EL (cell line): ENCODE measurements around the gene PRKAB1.
A peak's percentile ranks its signal among the peaks of the same experiment; 100 is the strongest.
"Not testable (repeated sequence)": the region's sequence is repeated elsewhere in the genome, so short reads cannot be mapped to it uniquely, and the experiment has no call there.

Experiments used
- DNase-seq: peaks from one replicate; pipeline ENCODE4 v3.0.0-alpha.2; 2016

The PRKAB1 gene

DNA sequence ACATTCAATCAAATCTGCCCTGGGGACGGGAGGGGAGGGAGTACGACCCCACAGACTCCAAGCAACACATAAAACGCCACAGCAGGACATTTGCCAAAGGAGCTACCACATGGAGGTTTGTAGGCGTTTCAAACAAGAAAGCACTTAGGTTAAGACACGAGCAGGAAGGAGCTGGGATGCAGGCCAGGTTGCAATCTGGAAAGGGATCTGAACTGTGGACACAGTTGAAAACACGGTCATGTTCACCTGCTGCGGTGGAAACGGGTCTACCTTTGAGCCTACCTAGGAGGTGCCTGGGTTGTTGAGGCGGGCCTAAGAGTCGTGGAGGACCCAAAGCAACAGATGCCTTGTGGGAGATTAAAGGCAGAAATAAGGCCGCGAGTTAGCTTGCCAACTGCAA, 18.4 kb downstream of the PRKAB1 start:
- no peak for DNase-seq

DNA sequence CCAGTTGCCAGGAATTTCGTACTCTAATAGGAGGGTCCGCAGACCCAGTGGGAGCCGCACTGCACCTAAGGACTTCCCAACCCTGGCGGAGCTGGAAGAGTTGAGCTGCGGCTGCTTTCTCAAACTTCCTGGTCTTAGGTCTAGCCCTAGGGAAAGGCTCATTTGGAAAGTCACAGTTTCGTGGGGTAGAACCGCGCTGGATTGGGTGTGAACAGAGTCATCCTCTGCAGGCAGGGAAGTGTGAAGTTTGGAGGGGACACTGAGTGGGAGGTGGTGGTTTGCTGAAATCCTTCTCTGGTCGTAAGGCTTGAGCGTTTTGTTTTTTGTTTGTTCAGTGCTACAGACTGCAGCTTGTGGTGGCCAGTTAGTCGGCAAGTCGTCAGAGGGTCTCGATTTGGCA, 18.8 kb downstream of the PRKAB1 start:
- DNase-seq, result no peak

DNA sequence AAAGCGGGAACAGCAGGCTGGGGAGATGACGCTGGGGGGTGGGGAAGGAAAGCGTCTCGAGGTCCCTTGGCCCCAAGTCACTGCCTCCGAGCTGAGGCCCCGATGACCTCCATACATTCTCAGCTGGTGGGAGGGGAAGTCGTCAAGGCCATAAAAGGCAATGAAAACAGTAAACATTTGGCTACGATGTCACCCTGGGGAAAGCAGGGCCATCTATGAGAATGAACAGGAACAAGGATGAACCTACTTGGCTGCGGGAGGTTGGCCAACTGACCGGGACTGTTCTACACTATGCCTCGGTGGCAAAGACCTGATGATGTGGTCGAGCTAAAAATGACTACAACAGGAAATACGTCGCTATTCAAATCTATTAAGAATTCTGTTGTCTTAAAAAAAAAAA, 19.5 kb downstream of the PRKAB1 start:
- no peak for DNase-seq

DNA sequence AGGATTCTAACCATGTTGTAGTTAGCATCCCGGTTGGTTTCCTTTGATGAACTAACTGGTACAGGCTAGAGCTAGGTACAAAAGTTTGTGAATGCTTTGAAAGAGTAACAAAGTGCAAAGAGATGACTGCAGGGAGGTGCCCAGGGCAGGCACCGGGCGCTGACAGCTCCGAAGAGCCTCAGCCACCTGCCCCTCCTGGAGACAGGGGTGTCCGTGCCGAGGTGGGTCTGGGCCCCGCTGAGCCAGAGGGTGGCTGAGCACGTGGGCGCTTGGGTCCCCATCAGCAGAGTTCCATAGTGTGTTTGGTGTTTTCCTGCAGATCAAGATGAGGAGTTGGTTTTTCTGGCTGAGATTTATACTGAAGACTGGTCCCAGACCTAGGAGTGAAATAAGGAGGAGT, 19.9 kb downstream of the PRKAB1 start:
- DNase-seq, result no peak

DNA sequence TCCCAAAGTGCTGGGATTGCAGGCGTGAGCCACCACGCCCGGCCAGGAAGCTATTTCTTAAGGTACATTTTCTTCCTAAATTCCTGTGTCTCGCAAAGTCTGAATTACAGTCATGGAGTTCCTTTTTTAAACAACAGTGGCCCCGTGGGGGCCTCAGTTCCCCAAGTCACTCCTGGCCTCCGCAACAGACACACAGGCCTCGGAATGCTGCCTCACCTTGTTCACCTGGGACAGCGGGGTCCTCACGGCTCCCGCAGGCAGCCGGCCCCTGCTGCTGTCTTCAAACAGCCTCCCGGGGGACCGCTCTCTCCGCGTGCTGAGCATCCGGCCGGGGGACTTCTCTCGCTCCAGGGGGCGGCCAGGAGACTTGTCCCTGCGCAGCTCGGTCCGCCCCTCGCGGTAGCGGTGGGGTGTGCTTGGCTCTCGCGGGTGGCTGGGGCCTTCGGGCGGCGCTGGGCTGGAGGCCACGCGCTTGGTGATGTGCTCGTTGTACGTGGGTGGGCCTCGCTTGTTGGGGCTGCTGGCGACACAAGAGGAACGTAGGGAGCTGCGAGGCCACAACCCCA, 22.1 kb downstream of the PRKAB1 start:
- no peak for DNase-seq

DNA sequence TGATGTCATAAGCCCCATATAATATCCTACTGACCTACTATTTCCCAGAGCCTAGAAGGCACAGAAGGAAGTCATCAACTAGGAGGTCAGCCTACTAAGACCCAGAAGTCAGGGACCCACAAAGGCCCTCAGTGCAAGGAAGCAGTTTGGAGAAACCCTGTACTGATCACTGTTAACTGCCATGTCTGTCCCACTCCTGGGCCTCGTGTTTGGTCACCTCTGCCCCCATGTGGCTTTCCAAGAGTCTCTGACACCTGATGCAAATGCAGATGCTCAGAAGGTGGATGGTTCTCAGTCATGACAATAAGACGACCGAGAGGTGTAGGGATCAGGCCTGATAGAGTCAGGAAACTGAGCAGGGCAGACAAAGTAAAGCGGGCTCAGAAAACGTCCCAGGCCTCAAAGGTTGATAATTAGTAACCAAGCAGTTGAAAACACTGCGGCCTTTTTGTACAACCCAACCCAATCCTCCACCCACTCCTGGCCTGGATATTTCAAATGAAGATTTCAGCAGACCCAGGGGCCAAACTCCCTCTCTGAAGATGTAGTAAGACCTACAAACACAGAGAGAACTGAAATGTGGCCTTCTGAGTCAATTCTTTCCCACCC, 23.4 kb downstream of the PRKAB1 start:
- no peak for DNase-seq

DNA sequence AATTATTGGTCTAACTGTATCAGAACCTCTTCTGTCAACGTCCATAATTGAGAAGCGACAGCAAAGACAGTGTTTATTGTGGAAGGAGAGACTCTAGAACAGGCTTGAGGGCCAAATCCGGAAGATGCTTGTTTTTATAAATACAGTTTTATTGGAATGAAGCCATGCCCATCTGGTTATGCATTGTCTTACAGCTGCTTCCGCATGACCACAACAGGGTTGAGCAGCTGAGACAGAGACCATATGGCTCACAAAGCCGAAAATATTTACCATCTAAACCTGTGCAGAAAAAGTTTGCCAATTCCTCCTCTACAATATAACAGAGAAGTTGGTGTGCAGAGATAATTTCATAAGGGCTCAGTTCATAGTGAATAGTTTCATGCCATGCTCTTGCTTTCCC, 24.5 kb downstream of the PRKAB1 start:
- peak; percentile 23 for DNase-seq

DNA sequence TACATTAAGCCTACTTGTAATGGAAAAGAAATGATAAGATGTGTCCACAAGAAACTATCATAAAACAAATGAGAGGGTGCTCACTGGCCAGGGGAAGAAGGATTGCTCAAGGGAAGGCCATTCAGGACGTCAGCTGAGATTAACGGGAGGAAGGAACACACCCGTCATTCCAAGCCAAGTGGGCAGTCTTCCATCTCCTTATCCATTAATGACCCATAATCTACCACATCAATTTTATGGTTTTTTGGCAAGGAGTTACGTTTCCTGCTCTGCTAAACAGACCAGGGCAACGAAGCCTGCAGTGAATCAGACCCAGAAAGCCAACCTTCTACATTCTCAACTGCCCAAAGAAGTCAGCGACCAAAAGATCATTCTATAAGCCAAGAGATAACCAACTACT, 25.1 kb downstream of the PRKAB1 start:
- DNase-seq, result peak; percentile 92

DNA sequence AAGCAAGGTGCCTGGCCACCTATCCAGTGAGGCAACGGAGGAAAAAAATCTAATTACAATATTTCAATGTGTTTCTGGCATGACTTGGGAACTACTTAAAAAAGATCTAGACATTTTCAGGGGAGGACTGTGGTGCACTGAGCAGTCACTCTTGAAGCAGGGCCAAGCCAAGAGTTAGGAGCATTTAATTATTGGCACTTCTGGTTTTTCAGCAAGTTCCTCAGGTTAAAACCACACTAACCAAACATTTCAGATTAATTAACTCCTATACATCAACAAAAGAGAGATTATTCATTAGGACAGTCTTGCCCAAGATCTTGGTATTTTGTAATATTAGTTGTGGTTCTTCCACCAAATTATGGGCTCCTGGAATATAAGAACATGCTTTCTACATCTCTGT, 25.6 kb downstream of the PRKAB1 start:
- no peak for DNase-seq

DNA sequence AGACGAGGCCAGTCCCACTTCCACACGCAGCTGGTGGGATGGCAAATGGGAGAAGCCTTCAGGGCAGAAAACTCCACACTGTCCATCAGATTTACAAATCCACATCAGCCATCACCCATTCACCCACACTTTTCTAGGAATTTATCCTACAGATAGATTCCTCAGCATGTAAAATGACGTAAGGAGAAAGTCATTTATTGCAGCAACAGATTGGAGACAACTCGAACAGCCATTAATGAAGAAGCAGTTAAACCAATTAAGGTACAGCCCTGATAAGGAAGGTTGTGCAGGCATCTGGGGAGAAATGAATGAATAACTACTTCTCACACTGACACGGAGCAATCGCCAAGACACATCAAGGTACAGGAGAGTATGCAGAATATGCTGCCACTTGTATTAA, 26.2 kb downstream of the PRKAB1 start:
- DNase-seq, result no peak

DNA sequence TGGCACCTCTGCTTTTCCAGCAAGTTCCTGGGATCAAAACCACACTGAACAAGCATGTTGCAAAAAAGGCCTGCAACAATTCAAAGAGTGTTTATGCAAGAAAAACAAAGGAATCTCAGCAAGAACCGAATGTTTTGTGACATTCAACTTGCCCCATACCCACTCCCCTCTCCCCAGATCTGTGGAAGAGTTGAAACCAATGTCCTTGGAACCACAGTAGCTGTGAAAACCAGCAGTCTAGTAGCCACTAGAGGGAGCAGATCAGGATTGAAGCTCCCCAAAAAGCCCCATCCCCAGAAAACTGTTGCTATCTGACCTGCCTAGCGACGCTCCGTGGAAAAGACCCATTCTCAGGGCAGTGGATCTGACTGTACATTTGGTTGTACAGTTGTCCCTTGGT, 27.1 kb downstream of the PRKAB1 start:
- no peak for DNase-seq

DNA sequence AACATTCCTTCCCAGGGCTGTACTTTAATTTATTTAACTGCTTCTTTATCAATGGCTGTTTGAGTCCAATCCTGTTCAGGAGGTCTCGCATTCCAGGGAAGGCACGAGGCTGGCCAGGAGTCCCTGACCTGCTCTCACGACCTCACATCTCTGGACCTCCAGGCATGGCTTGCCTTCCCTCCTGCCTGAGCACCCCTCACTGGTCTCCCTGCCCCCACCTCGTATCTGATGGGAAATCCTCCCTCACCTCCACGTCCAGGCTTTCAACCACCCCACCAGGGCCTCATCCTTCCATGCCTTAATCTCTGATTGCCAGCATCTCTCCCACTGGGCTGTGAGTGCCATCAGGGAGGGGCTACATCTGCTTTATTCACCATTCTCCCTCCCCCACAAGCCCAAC, 29.0 kb downstream of the PRKAB1 start:
- no peak for DNase-seq

DNA sequence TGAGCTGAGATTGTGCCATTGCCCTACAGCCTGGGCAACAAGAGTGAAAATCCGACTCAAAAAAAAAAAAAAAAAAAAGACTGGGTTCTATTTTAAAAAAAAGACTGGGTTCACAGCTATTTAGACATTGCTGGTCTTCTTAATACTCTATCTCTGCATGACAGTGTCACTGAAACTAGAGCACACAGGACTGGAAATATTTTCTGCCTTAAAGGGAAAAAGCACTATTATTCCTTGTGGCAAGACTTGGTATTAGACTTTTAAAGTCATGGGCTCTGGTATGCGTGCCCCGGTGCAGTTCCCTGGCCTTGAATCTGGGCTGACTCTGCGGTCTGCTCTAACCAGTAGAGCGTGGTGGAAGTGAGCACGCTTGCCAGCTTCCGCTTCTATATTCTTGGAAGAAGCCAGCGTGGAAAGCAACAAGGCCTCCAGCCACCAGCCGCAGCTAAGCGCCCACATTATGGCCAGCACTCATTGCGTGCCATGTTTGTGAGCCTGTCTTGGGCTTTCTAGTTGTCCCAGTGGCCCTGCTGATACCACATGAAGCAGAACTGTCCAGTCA, 31.3 kb downstream of the PRKAB1 start:
- DNase-seq, result no peak

DNA sequence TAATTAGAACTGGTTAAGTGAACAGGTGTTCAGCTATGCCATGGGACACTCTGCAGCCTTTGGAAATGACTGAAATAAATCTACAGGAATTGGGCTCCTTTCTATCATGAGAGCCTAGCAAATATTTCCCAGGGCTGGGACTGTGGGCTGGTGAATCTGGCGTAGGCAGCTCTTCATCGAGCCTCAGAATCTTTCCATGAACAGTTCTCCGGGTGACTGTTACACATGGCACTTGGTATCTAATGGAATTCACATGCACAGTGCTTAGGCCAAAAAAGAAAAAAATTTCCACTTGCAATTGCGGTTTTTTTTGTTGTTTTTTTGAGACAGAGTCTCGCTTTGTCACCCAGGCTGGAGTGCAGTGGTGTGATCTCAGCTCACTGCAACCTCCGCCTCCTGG, 32.1 kb downstream of the PRKAB1 start:
- DNase-seq, result peak; percentile 38

DNA sequence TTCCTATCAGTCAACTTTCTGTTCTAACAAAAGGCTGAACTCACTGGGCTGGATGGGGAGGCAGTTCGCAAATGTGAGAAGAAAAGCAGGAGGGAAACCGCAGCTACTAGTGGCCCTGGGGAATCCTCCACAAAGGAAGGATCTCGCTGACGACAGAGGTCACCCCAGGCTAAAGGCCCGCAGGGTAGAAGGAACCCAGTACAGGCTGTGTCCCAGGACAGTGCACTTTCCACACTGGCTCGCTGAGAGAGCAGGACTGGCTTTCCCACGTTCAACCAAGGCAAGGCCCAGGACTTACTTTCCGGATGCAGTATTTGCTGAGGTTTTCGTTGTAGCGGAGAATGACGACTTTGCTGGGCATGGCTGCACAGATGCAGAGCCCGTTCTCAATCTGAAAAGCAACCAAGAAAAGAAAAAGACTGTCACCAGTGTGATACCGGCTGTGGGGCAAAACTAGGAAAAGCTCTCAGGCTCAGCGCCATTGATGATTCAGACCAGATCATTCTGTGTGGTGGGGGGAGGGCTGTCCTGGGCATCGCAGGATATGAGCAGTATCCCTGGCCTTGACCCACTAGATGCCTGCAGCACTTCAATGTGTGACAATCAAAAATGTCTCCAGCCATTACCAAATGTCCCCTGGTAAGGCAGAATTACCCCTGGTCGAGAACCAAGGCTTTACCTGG, 36.3 kb downstream of the PRKAB1 start:
- peak; percentile 69 for DNase-seq

DNA sequence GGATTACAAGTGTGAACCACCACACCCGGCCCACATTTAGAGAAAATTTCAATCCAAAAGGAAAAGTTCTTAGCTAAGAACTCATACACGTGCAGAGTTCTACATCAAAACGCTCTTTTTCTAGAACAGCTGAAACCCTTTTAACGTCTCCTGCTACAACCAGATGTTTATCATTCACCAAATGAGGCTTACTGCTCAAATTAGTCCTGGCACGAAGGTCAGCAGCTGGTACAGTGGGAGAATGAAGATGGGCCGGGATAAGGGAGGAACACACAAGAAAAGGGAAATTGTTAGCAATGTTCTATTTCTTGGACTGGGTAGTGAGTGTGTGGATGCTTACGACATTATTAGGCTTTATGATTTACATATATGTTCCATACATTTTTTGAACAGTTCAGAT, 37.2 kb downstream of the PRKAB1 start:
- no peak for DNase-seq

DNA sequence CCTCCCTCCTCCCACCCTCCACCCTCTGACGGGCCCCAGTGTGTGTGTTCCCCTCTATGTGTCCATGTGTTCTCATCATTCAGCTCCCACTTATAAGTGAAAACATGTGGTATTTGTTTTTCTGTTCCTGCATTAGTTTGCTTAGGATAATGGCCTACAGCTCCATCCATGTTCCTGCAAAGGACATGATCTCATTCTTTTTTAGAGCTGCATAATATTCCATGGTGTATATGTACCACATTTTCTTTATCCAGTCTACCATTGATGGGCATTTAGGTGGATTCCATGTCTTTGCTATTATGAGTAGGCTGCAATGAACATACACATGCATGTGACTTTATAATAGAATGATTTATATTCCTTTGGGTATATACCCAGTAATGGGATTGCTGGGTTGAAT, 38.5 kb downstream of the PRKAB1 start:
- not testable (repeated sequence) for DNase-seq

DNA sequence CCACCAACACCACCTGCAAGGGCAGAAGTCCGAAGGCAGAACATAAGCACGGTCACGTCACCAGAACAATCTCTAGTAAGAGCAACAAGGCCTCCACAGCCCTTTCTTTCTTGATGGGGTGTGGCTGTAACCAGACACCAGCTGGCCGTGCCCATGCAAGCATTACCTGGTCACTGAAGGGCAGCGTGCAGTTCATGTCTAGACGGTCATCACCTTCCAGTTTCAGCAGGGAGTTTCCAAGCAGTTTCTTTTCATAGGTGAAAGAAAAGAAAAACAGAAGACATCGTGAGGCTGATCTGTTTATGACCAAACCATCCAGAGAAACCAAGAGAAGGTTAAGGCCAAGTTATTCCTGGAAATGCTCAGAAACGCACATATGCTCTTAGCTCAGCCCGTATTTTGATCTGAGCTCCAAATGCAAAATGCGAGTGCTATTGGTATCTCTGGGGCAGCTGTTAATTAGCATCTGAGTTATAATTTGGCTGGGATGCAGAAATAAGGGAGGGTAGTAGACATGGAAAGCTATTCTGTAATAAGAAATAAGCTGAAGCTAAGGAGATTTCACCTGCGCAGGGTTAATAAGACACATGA, 42.5 kb downstream of the PRKAB1 start:
- DNase-seq, result no peak

DNA sequence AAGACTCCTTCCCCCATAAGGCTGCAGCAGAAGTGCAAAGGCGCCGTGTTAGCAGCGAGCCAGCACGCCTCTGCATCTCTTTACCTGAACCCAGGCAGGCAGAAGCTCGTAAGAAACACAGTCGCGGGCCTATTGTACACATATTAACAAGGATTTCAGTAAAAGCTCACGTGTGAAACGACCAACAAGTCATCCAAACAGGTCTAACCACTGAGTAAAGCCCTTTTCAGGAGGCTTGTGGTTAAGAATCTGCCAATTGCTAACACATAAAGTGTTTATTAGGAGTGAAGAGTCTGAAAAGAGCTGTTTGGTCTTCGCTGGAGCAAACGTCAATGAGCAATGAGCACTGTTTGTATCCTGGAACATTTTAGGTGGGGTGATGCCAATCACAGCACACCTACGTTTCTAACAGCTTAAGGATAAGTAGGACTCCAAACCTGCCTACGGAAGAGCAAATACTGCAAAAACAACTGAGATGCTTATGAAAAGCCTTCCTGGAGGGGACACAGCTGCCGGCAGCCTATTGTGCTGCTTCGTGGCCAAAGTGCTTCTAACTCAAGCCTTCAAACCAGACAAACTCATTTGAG, 43.1 kb downstream of the PRKAB1 start:
- no peak for DNase-seq

DNA sequence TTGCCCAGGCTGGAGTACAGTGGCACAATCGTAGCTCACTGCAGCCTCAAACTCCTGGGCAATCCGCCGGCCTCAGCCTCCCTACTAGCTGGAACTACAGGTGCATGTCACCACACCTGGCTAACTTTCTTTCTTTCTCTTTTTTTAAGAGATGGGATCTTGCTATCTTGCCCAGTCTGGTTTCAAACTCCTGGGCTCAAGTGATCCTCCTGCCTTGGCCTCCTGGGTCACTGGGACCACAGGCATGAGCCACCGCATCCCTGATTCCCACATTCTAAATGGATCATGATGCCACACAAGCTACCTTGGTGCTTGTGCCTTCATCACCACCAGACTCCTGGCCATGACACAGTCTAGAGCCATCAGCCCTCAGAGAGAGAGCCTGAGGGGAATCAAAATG, 43.8 kb downstream of the PRKAB1 start:
- no peak for DNase-seq

DNA sequence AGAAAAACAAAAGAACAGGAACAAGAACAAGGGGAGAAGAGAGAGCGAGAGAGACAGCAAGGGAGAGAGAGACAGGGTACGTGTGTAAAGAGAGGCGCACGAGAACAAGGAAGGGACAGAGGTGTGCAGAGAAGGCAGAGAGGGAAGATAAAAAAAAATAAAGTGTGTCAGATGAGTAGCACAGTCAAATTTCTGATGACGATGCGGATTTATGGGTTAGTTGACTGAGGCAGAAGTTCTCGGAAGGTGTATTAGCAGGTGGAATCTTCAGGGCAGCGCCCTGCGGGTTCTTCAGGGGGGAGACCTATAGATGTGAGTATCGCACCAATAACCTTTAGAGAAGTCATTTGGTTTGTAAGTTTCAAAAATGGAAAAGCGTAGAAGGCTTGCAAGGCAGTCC, 44.8 kb downstream of the PRKAB1 start:
- no peak for DNase-seq

DNA sequence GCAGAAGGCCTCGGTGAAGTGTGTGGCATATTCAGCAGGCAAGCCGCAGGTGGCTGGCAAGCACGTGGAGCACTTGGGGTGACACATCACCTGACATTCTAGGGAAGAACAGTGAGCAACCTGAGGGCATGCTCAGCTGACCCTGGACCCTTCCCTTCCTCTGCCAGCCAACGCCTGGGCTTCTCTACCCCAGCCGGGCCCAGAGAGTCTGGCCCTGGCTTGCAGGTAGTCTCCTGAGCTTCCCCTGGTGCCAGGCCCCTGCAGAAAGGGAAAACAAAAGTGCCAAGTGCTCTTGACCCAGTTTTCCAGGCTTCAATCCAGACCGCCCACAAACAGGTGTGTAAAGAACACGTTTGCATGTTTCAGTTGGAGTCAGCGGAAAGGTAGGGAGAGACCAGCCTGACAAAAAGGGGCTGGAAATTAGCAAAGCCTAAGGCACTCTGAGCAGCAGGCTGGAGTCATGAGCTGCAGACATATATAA, 45.7 kb downstream of the PRKAB1 start:
- DNase-seq, result no peak

DNA sequence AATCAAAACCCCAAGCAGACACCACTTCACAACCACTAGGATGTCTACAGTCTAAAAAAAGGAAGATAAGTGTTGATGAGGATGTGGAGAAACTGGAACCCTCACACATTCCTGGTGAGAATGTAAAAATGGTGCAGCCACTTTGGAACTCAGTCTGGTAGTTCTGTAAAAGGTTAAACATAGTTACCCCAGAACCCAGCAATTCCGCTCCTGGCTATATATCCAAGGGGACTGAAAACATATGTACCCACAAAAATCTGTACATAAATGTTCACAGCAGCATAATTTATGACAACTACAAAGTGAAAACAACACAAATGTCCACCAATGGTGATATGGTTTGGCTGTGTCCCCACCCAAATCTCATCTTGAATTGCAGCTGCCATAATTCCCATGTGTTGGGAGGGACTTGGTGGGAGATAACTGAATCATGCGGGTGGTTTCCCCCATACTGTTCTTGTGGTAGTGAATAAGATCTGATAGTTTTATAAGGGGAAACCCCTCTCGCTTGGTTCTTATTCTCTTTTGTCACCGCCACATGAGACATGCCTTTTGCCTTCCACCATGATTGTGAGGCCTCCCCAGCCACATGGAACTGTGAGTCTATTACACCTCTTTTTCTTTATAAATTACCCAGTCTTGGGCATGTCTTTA, 46.8 kb downstream of the PRKAB1 start:
- DNase-seq, result no peak
